Measurements from ENCODE around the gene ZEB2. TPM values are rescaled to one million over a fixed set of nuclear protein-coding genes. Genes with fewer than 3 reads are reported as not detected.

Gene ZEB2
- total and polyA plus RNA-seq, 2 donors (not counting 3 experiments of a cell fraction or from before 2014, with no cell fraction given) = 17.9 to 49.6 TPM

DNA sequence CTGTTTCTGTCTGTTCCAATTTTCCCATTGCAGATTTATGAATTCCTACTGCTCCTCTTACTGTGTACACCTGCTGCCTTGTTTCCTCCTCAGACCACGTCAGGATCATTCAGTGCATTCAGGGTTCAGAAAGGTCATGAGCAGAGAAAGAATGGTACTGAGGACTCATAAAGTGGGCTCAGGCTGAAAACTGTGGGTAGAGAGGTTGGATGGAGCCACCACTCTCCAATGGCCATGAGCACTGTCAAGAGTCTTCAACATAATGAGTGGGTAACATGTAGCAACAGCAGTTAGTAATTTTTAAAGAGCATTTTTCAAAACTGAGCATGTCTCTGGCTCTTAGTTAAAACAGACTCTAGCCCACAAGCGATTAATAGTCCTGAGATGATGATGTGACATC, 138.2 kb downstream of the ZEB2 start:
- H3K27ac ChIP-seq (ENCODE audit: insufficient read depth, low read depth, low read length) = no peak overlapping the region
- H3K36me3 ChIP-seq (ENCODE audit: control insufficient read depth in 2 of 2, extremely low read depth in 1 of 2, insufficient read depth in 2 of 2, low read length in 2 of 2) = no peaks in the 10 kb centered on the region
- no peak for TF ChIP-seq POLR2AphosphoS5 (IDR thresholded peaks at IDR 0.05; ENCODE audit: insufficient read depth, low read depth, low read length)
- no peaks in the 10 kb centered on the region for H3K79me2 ChIP-seq (ENCODE audit: control insufficient read depth, insufficient read depth, low read length)
- H3K4me3 ChIP-seq (replicated peaks in 1 of 3; ENCODE audit: insufficient read depth in 1 of 3, low read depth in 1 of 3, low read length in 3 of 3) = no peak overlapping the region
- POLR2A ChIA-PET = no interaction called here
- no peak overlapping the region for H3K9ac ChIP-seq (replicated peaks; ENCODE audit: extremely low read depth, insufficient read depth, low read length)
- no peak for DNase-seq (ENCODE audit: low read depth, low spot score)
- H3K4me2 ChIP-seq (ENCODE audit: insufficient read depth, low read length) = no peak overlapping the region
- FAIRE-seq = no peak
- H3K9me1 ChIP-seq (replicated peaks; ENCODE audit: control insufficient read depth, extremely low read depth, insufficient read depth, low read length) = no peaks in the 10 kb centered on the region
- dilution Hi-C loops (cut with MboI; ENCODE audit: extremely low pct_ligation_motif_present, low sequenced_read_pairs) = no loop called here
- peaks cover 3% of the 10 kb centered on the region for H3K4me1 ChIP-seq (ENCODE audit: control insufficient read depth, extremely low read depth, insufficient read depth, low read length)
- BruUV-seq (replicated peaks) = no TSS peak
- no peaks in the 10 kb centered on the region for H4K20me1 ChIP-seq (replicated peaks; ENCODE audit: control insufficient read depth, extremely low read depth, insufficient read depth, low read length)
- H2AFZ ChIP-seq (ENCODE audit: low read depth, low read length) = no peak overlapping the region
- CTCF ChIA-PET = no interaction called here
- H3K27me3 ChIP-seq (ENCODE audit: control insufficient read depth in 2 of 2, insufficient read depth in 2 of 2, low read length in 2 of 2) = no peaks in the 10 kb centered on the region
- H3K9me3 ChIP-seq (replicated peaks; ENCODE audit: control insufficient read depth, insufficient read depth, low read length) = no peaks in the 10 kb centered on the region
- intact Hi-C loops (cut with micrococcal nuclease) = no loop called here

DNA sequence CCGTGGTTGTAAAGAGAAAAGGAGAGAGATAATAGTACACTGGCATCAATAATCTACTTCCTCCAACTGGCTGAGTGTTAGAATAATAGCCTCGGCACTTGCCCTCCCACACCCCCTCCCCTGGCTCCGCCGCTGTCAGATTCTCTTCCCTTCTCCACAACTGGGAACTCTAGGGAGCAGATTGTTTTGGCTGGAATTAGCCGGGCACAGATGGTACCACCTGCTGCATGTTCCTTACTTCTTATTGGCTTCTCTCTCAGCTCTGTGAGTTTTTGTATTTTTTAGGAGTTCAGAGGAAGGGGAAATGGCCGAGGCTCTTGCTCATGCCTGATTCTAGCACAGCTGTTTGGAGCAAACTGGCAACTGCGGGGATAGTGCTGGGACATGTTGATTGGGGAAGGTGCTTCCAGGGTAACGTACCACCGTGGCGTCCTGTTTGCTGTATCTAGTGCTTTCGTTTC, 140.0 kb downstream of the ZEB2 start:
- Histone ChIP-seq H3K4me2 (ENCODE audit: insufficient read depth, low read length) (no peak overlapping the region), H3K9ac (replicated peaks; ENCODE audit: extremely low read depth, insufficient read depth, low read length) (no peak overlapping the region), H3K4me3 (replicated peaks in 1 of 3; ENCODE audit: insufficient read depth in 1 of 3, low read depth in 1 of 3, low read length in 3 of 3) (peak overlapping the region in 1 of 3 experiments; percentile 0), H4K20me1 (replicated peaks; ENCODE audit: control insufficient read depth, extremely low read depth, insufficient read depth, low read length) (no peaks in the 10 kb centered on the region), H3K9me3 (replicated peaks; ENCODE audit: control insufficient read depth, insufficient read depth, low read length) (no peaks in the 10 kb centered on the region), H3K36me3 (ENCODE audit: control insufficient read depth in 2 of 2, extremely low read depth in 1 of 2, insufficient read depth in 2 of 2, low read length in 2 of 2) (no peaks in the 10 kb centered on the region), H3K9me1 (replicated peaks; ENCODE audit: control insufficient read depth, extremely low read depth, insufficient read depth, low read length) (no peaks in the 10 kb centered on the region), H3K79me2 (ENCODE audit: control insufficient read depth, insufficient read depth, low read length) (no peaks in the 10 kb centered on the region), H3K27ac (ENCODE audit: insufficient read depth, low read depth, low read length) (no peak overlapping the region), H3K4me1 (ENCODE audit: control insufficient read depth, extremely low read depth, insufficient read depth, low read length) (peaks cover 3% of the 10 kb centered on the region), H2AFZ (ENCODE audit: low read depth, low read length) (peak overlapping the region; percentile 10), H3K27me3 (ENCODE audit: control insufficient read depth in 2 of 2, insufficient read depth in 2 of 2, low read length in 2 of 2) (no peaks in the 10 kb centered on the region)
- no TSS peak for BruUV-seq (replicated peaks)
- dilution Hi-C loops (cut with MboI; ENCODE audit: extremely low pct_ligation_motif_present, low sequenced_read_pairs) = no loop called here
- FAIRE-seq (no peak), DNase-seq (ENCODE audit: low read depth, low spot score) (peak; percentile 66)
- CTCF ChIA-PET = no interaction called here
- intact Hi-C loops (cut with micrococcal nuclease) = no loop called here
- TF ChIP-seq POLR2AphosphoS5 (IDR thresholded peaks at IDR 0.05; ENCODE audit: insufficient read depth, low read depth, low read length) = no peak
- no peak for TF ChIP-seq FOS (IDR thresholded peaks at IDR 0.05; ENCODE audit: borderline replicate concordance, insufficient read depth, low read length)
- no peak for TF ChIP-seq POLR2A (IDR thresholded peaks at IDR 0.05; ENCODE audit: low read depth, low read length)
- TF ChIP-seq, protein P1, sequence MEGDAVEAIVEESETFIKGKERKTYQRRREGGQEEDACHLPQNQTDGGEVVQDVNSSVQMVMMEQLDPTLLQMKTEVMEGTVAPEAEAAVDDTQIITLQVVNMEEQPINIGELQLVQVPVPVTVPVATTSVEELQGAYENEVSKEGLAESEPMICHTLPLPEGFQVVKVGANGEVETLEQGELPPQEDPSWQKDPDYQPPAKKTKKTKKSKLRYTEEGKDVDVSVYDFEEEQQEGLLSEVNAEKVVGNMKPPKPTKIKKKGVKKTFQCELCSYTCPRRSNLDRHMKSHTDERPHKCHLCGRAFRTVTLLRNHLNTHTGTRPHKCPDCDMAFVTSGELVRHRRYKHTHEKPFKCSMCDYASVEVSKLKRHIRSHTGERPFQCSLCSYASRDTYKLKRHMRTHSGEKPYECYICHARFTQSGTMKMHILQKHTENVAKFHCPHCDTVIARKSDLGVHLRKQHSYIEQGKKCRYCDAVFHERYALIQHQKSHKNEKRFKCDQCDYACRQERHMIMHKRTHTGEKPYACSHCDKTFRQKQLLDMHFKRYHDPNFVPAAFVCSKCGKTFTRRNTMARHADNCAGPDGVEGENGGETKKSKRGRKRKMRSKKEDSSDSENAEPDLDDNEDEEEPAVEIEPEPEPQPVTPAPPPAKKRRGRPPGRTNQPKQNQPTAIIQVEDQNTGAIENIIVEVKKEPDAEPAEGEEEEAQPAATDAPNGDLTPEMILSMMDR (IDR thresholded peaks at IDR 0.05; ENCODE audit: extremely low read depth in 1 of 2, insufficient read depth in 1 of 2, low read depth in 1 of 2, low read length in 2 of 2) = no peak
- no peak for TF ChIP-seq MYC (IDR thresholded peaks at IDR 0.05; ENCODE audit: low read depth, low read length)
- TF ChIP-seq EZH2 (IDR thresholded peaks at IDR 0.05; ENCODE audit: borderline replicate concordance, low read depth, low read length, severe bottlenecking) = no peak
- TF ChIP-seq, protein P2, sequence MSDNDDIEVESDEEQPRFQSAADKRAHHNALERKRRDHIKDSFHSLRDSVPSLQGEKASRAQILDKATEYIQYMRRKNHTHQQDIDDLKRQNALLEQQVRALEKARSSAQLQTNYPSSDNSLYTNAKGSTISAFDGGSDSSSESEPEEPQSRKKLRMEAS (IDR thresholded peaks at IDR 0.05; ENCODE audit: insufficient read depth, insufficient read length) = no peak
- no peak for TF ChIP-seq JUN (IDR thresholded peaks at IDR 0.05; ENCODE audit: borderline replicate concordance, insufficient read depth, insufficient read length, low read depth)
- POLR2A ChIA-PET = no interaction called here

Data from endothelial cell of umbilical vein (primary cell).